Mucosa of descending colon (tissue), 3 donors: ENCODE data around the gene SLC25A46. TPM values are rescaled to one million over a fixed set of nuclear protein-coding genes. Genes with fewer than 3 reads are reported as not detected.

ENCODE experiments used
- ATAC-seq: fragments of 200-7000 bp; cut with Tn5 transposase; one replicate; pipeline ENCODE4 v1.9.1; 2020; ENCODE audit warnings: mild to moderate bottlenecking, moderate library complexity
- DNase-seq, 3 donors: peaks; one replicate each; pipeline ENCODE4 v3.0.0-alpha.2; 2020
- H3K36me3 ChIP-seq: fragments of 200-600 bp; one replicate; pipeline ENCODE4 v1.8.0; 2021; ENCODE audit warnings: low read depth, mild to moderate bottlenecking
- H3K4me1 ChIP-seq: fragments of 200-600 bp; one replicate; pipeline ENCODE4 v1.8.0; 2021; ENCODE audit warnings: low read depth, mild to moderate bottlenecking
- H3K4me3 ChIP-seq: fragments of 200-600 bp; one replicate; pipeline ENCODE4 v1.8.0; 2021; ENCODE audit warnings: mild to moderate bottlenecking
- H3K9me3 ChIP-seq: fragments of 200-600 bp; one replicate; pipeline ENCODE4 v1.8.0; 2021; ENCODE audit warnings: mild to moderate bottlenecking
- intact Hi-C, 2 donors: fragments of 100-400 bp; cut with DNase I in 1 of 2; cut with micrococcal nuclease in 1 of 2; formaldehyde crosslinking; loops; one replicate each; pipeline versions ENCODE4 v1.11.0 to v1.11.1; 2022; cut with DNase I, micrococcal nuclease
- total RNA-seq, 3 donors: library from RNA; stranded (reverse); fragmentation: NEBNext Ultra II Directional in 2 of 3; extraction: Animal tissue kit (Norgen Biotek cat#: 25700) in 2 of 3; gene quantifications; one replicate each; pipeline versions ENCODE4 v1.2.1 to v1.2.4, GENCODE V29; 2021 to 2023
- TF ChIP-seq, protein P1 (sequence below): fragments of 200-600 bp; IDR thresholded peaks from one replicate; pipeline ENCODE4 v1.8.0; 2022; ENCODE audit warnings: antibody characterized with exemption, mild to moderate bottlenecking
- donor health status: DM: no; HTN: no; CAD: no; lungs with moderate emphysema.
- donor health status: DM: no; HTN: no; CAD: no.
- donor health status: DM: no; HTN: yes; CAD: no.

SLC25A46 gene
- total RNA-seq, 3 donors from 2014 or later, result 49.1 to 52.5 (median 49.5) TPM

DNA sequence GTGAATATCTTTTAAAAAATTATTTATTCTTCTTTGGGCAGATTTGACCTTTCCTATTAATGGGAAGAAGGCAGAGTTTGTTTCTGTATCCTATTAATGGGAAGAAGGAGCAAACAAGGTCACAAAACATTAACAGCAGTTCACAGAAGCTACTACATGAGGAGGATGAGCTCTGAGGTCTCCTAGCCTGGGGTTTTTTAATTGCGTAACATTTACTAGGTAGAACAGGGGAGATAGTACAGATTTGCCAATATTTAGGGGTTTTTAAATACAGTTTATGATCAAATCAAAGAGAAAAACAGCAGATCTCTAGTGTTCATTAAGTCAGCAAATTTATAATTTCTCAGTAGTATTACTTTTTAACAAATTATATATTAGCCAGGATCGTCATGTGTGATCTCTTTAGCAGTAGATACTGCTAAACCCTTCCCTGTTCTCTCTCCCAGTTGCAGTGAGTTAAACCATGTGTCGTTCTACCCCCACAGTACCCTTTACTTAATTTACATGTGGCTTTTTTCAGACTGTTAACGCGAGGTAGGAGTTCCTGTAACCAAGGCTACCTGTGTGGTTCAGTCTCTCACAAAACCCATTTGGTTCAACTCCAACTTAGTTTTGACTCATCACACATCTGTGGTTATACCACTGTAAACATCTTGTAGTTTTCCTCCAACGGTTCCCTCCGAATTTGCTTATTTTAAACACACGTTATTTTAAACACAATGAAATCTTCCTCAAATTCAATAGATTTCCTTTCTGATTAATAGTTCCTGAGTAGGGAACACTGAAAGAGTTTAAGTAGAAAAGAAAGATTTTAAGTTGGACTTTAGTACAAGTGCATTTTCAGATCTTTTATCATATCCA, 13.3 kb downstream of the SLC25A46 start:
- H3K36me3 ChIP-seq, result no peaks in the 10 kb centered on the region
- H3K4me1 ChIP-seq, result peaks cover 2% of the 10 kb centered on the region
- H3K9me3 ChIP-seq, result no peaks in the 10 kb centered on the region
- no peak overlapping the region for H3K4me3 ChIP-seq
- DNase-seq (no peak), ATAC-seq (peak; percentile 79)
- intact Hi-C loops, result loop anchor here (10.0 kb wide), 2 partner anchors 343 to 353 kb away; partner anchors contain the start of gene WDR36 (in 1 of the 2)
- TF ChIP-seq, protein P1, sequence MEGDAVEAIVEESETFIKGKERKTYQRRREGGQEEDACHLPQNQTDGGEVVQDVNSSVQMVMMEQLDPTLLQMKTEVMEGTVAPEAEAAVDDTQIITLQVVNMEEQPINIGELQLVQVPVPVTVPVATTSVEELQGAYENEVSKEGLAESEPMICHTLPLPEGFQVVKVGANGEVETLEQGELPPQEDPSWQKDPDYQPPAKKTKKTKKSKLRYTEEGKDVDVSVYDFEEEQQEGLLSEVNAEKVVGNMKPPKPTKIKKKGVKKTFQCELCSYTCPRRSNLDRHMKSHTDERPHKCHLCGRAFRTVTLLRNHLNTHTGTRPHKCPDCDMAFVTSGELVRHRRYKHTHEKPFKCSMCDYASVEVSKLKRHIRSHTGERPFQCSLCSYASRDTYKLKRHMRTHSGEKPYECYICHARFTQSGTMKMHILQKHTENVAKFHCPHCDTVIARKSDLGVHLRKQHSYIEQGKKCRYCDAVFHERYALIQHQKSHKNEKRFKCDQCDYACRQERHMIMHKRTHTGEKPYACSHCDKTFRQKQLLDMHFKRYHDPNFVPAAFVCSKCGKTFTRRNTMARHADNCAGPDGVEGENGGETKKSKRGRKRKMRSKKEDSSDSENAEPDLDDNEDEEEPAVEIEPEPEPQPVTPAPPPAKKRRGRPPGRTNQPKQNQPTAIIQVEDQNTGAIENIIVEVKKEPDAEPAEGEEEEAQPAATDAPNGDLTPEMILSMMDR, result no peak

DNA sequence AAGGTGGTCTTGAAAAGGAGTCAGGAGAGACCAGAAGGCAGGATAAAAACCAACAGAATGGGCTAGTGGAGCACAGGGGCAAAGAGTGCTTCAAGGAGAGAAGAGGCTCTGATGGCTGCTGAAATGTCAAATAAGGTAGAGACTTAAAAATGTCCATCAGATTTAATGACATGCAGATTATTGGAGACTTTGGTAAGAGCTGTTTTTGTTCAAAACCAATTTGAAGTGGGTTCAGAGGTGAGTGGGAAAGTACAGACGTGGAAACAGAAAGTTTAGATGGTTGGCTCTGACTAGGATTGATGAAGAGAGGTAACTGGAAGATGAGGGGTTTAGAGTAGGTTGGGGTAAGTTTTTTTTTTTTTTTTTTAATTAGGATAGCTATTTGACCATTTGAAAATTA, 14.1 kb downstream of the SLC25A46 start:
- no peak overlapping the region for H3K4me3 ChIP-seq
- TF ChIP-seq, protein P1, result no peak
- no peak for DNase-seq
- H3K9me3 ChIP-seq, result no peaks in the 10 kb centered on the region
- no peak for ATAC-seq
- H3K4me1 ChIP-seq, result peaks cover 2% of the 10 kb centered on the region
- no peaks in the 10 kb centered on the region for H3K36me3 ChIP-seq
- intact Hi-C loops, result loop anchor here (10.0 kb wide), 2 partner anchors 342 to 352 kb away; partner anchors contain the start of gene WDR36 (in 1 of the 2)

DNA sequence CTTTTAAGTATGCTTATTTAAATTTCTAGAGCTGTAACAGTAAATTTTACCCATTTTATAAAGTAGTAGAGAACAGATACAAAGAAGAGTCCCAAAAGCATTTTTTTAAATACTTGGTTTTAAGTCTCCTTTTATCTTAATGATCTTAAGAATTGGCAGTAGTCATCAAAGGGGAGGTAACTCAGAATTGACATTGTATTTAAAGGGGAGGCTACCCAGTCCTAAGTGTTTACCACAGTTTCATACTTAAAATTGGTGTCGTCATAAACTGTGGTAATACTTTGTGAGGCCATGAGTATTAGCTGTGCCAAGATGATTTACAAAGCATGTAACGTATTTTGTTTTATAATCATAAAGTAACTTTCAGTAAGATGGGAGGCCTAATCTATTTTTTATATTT, 14.8 kb downstream of the SLC25A46 start:
- TF ChIP-seq, protein P1, result no peak
- intact Hi-C loops, result loop anchor here (10.0 kb wide), 2 partner anchors 341 to 351 kb away; partner anchors contain the start of gene WDR36 (in 1 of the 2)
- H3K4me3 ChIP-seq, result no peak overlapping the region
- no peak for ATAC-seq
- no peaks in the 10 kb centered on the region for H3K9me3 ChIP-seq
- peaks cover 2% of the 10 kb centered on the region for H3K4me1 ChIP-seq
- no peak for DNase-seq
- H3K36me3 ChIP-seq, result no peaks in the 10 kb centered on the region

DNA sequence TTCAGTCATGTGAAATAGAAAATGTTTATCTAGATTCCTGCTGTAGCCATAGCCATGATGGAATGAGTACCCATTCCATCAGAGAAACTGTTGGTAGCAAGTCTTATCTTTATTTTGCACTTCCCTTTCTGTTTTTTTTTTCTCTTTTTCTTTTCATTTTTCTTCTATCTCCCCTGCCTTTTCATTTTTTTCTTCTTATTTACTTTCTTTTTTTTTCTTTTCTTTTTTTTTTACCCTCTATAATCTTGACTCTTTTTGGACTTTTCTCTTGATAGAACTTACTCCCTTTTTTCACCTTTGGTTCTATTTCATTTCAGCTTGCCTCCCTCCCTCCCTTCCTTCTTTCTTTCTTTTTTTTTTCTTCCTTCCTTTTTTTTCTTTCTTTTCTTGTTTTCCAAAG, 15.4 kb downstream of the SLC25A46 start:
- ATAC-seq (no peak), DNase-seq (no peak)
- Histone ChIP-seq H3K9me3 (no peaks in the 10 kb centered on the region), H3K4me1 (peaks cover 2% of the 10 kb centered on the region), H3K4me3 (no peak overlapping the region), H3K36me3 (no peaks in the 10 kb centered on the region)
- TF ChIP-seq, protein P1, result no peak
- intact Hi-C loops, result loop anchor here (10.0 kb wide), 2 partner anchors 341 to 351 kb away; partner anchors contain the start of gene WDR36 (in 1 of the 2)

DNA sequence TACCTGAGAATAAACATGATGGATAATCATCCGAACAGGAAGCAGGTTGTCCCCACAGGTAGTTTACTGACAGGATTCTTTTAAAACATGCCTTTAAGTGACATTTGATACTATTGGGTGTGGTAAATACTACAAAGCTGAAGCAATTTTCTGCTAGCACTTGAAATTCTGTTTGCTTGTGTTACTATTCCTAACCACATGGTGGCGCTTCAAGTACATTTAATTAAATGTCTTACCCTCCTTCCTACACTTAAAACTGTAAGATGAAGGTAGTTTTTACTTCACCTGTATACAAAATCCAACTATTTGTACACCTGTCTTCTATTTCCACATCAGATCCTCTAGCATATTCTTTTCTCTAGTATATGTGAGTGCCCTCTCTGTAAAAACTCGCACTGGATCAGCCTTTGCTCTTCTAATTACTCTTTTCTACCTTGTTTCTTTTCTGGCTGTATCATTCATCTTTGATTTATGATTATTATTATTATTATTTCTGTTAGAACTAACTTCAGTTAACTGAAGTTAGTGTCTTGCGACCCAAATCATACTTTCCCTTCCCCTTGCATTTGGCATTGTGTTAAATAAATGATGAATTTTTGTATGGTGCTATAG, 18.4 kb downstream of the SLC25A46 start:
- Histone ChIP-seq H3K9me3 (no peaks in the 10 kb centered on the region), H3K4me3 (no peak overlapping the region), H3K36me3 (no peaks in the 10 kb centered on the region), H3K4me1 (peaks cover 2% of the 10 kb centered on the region)
- TF ChIP-seq, protein P1, result peak; percentile 24
- DNase-seq (peak in 1 of 3 donors; percentile 55), ATAC-seq (peak; percentile 64)
- intact Hi-C loops, result loop anchor here (10.0 kb wide), 2 partner anchors 338 to 348 kb away; partner anchors contain the start of gene WDR36 (in 1 of the 2)
